Measurements from ENCODE around the gene GDF11. TPM values are rescaled to one million over a fixed set of nuclear protein-coding genes. Genes with fewer than 3 reads are reported as not detected.

The GDF11 gene
- total and polyA plus RNA-seq, 2 of the 8 experiments (the other 6 are each of a cell fraction or from before 2014, with no cell fraction given): 12.1 to 15.1 TPM

GRCh38 chr12:55702861-55703260 lies 40.1 kb upstream of the GDF11 start:
- WGBS, 2 experiments (ENCODE audit: extremely low coverage in 1 of 2, insufficient coverage in 1 of 2, insufficient read length in 1 of 2, insufficient replicate concordance in 2 of 2, low coverage in 1 of 2, low lambda C conversion rate in 2 of 2, missing lambda C conversion rate in 1 of 2): 94% methylated on average over 8 of the region's 8 CpGs; no CpG with 5 or more reads in 1 of the 2 experiments
- H2BK12ac ChIP-seq (ENCODE audit: low read depth, low read length): no peak overlapping the region
- H2BK120ac ChIP-seq (replicated peaks; ENCODE audit: low read depth, low read length): no peak overlapping the region
- H2BK5ac ChIP-seq (ENCODE audit: low read depth, low read length): 0 out of 2 replicates have a peak overlapping the region, but pooled peaks have one; percentile 16
- peaks cover 0 to 32% of the 10 kb centered on the region in 2 experiments; a peak in 2 of 4 replicates for H3K79me2 ChIP-seq (ENCODE audit: control insufficient read depth in 1 of 2, insufficient read depth in 2 of 2, low read length in 2 of 2)
- no peak overlapping the region for H3K9ac ChIP-seq (replicated peaks in 1 of 4; ENCODE audit: extremely low read depth in 1 of 4, low read depth in 3 of 4, low read length in 3 of 4)
- no peaks in the 10 kb centered on the region for H3K9me3 ChIP-seq (ENCODE audit: insufficient read depth in 2 of 2, low read depth in 1 of 2, low read length in 1 of 2)
- TF ChIP-seq CBX5 (IDR thresholded peaks at IDR 0.05; ENCODE audit: low read depth, low read length): no peak
- TF ChIP-seq CTBP2 (IDR thresholded peaks at IDR 0.05; ENCODE audit: borderline replicate concordance, insufficient read depth, insufficient read length, low read length): no peak
- TF ChIP-seq POLR2AphosphoS5 (IDR thresholded peaks at IDR 0.05; ENCODE audit: low read depth, low read length): no peak
- no peak for TF ChIP-seq BRCA1 (IDR thresholded peaks at IDR 0.05; ENCODE audit: low read depth, low read length)
- TF ChIP-seq TEAD4 (IDR thresholded peaks at IDR 0.05; ENCODE audit: low read depth, low read length): no peak
- H4K20me1 ChIP-seq (replicated peaks in 1 of 2; ENCODE audit: control insufficient read depth in 1 of 2, insufficient read depth in 2 of 2, low read length in 2 of 2): peaks cover 0 to 16% of the 10 kb centered on the region in 2 experiments
- H3K4me3 ChIP-seq (ENCODE audit: extremely low read depth in 1 of 4, insufficient read depth in 2 of 4, low read depth in 3 of 4, low read length in 4 of 4): no peak overlapping the region
- no peak overlapping the region; the same call in 1 of the 2 replicates for H3K27ac ChIP-seq (ENCODE audit: low read depth, low read length)
- no peak overlapping the region for H3K4me2 ChIP-seq (ENCODE audit: insufficient read depth in 1 of 2, low read depth in 2 of 2, low read length in 2 of 2)
- H3K23me2 ChIP-seq (ENCODE audit: low read depth, low read length): peaks cover 11% of the 10 kb centered on the region; the same call in 1 of the 2 replicates
- H2AK5ac ChIP-seq (ENCODE audit: low read depth, low read length): no peak overlapping the region
- H3K4me1 ChIP-seq (replicated peaks in 1 of 4; ENCODE audit: control insufficient read depth in 3 of 4, insufficient read depth in 4 of 4, low read length in 3 of 4): peaks cover 0 to 13% (median 6%) of the 10 kb centered on the region in 4 experiments; a peak in 5 of 7 replicates
- DNase-seq (ENCODE audit: low read depth in 1 of 2, low spot score in 2 of 2) (no peak), FAIRE-seq (no peak)
- H4K91ac ChIP-seq (replicated peaks; ENCODE audit: insufficient read length, low read length): no peak overlapping the region
- peaks cover 0 to 3% (median 0%) of the 10 kb centered on the region in 4 experiments; a peak in 3 of 7 replicates for H3K27me3 ChIP-seq (replicated peaks in 1 of 4; ENCODE audit: control insufficient read depth in 3 of 4, extremely low read depth in 1 of 4, insufficient read depth in 3 of 4, low read length in 3 of 4)
- H3K56ac ChIP-seq (replicated peaks; ENCODE audit: insufficient read length, low read depth, low read length): no peak overlapping the region
- POLR2A ChIA-PET (ENCODE audit: partially characterized antibody): no interaction called here
- no peak overlapping the region for H4K5ac ChIP-seq (ENCODE audit: insufficient read length, low read depth, low read length)
- peaks cover 0 to 3% (median 1%) of the 10 kb centered on the region in 4 experiments; a peak in 2 of 8 replicates for H3K36me3 ChIP-seq (ENCODE audit: control insufficient read depth in 2 of 4, insufficient read depth in 4 of 4, low read length in 3 of 4)
- no peak overlapping the region for H3K23ac ChIP-seq (ENCODE audit: insufficient read length)
- no peak overlapping the region for H3K18ac ChIP-seq (ENCODE audit: extremely low read depth, low read length)
- no peak overlapping the region for H3K4ac ChIP-seq (replicated peaks; ENCODE audit: insufficient read length, low read depth, low read length)
- peaks cover 14% of the 10 kb centered on the region; the same call in 1 of the 2 replicates for H3K79me1 ChIP-seq (ENCODE audit: low read depth, low read length)
- H2BK15ac ChIP-seq (ENCODE audit: low read length): no peak overlapping the region
- CTCF ChIA-PET (ENCODE audit: partially characterized antibody): interaction anchor here (0.6 to 5.1 kb wide), 7 partner anchors 11 to 46 kb away, joined by 3 to 38 read pairs (median 3); partner anchors contain the start of gene RDH5
- H3K14ac ChIP-seq (ENCODE audit: insufficient read length): no peak overlapping the region
- no peak overlapping the region for H2AFZ ChIP-seq (ENCODE audit: low read length)
- no peak overlapping the region for H2BK20ac ChIP-seq (ENCODE audit: low read length)
- H4K8ac ChIP-seq (ENCODE audit: extremely low read depth, insufficient read depth, low read length): no peak overlapping the region

Measured in H1 (cell line).